RWPE2 (cell line): ENCODE data around the gene TWIST1.

ENCODE experiments used
- ATAC-seq: fragments of 200-7000 bp; cut with Tn5 transposase; 3 replicates; pipeline ENCODE4 v1.9.1; 2021; ENCODE audit warnings: low read depth
- DNase-seq: peaks from one replicate; pipeline ENCODE4 v3.0.0-alpha.2; 2020; ENCODE audit warnings: low spot score
- H3K27ac ChIP-seq: fragments of 450-650 bp; 2 replicates; pipeline ENCODE4 v1.5.1; 2017; ENCODE audit warnings: mild to moderate bottlenecking; ENCODE audit not compliant: poor library complexity, severe bottlenecking
- H3K27me3 ChIP-seq: fragments of 250-450 bp; sonication (Bioruptor Pico); 2 replicates; pipeline ENCODE4 v1.5.1; 2021; ENCODE audit warnings: mild to moderate bottlenecking, moderate library complexity; ENCODE audit not compliant: insufficient read depth, poor library complexity, severe bottlenecking
- H3K36me3 ChIP-seq: fragments of 250-450 bp; sonication (Bioruptor Pico); 2 replicates; pipeline ENCODE4 v1.5.1; 2020; ENCODE audit warnings: low read depth, mild to moderate bottlenecking, moderate library complexity
- H3K4me1 ChIP-seq: fragments of 250-450 bp; sonication (Bioruptor Pico); 2 replicates; pipeline ENCODE4 v1.5.1; 2021; ENCODE audit warnings: mild to moderate bottlenecking, moderate library complexity; ENCODE audit not compliant: insufficient read depth, poor library complexity, severe bottlenecking
- H3K4me3 ChIP-seq: fragments of 250-450 bp; sonication (Bioruptor Pico); 2 replicates; pipeline ENCODE4 v1.5.1; 2021; ENCODE audit warnings: mild to moderate bottlenecking, moderate library complexity; ENCODE audit not compliant: severe bottlenecking
- H3K9me3 ChIP-seq: fragments of 250-450 bp; sonication (Bioruptor Pico); 2 replicates; pipeline ENCODE4 v1.5.1; 2021; ENCODE audit warnings: mild to moderate bottlenecking, moderate library complexity; ENCODE audit not compliant: severe bottlenecking
- TF ChIP-seq, protein P1 (sequence below): fragments of 450-650 bp; IDR thresholded peaks from one replicate; pipeline ENCODE4 v1.5.1; 2017; ENCODE audit warnings: mild to moderate bottlenecking, moderate library complexity; ENCODE audit not compliant: poor library complexity, severe bottlenecking

The TWIST1 gene

DNA sequence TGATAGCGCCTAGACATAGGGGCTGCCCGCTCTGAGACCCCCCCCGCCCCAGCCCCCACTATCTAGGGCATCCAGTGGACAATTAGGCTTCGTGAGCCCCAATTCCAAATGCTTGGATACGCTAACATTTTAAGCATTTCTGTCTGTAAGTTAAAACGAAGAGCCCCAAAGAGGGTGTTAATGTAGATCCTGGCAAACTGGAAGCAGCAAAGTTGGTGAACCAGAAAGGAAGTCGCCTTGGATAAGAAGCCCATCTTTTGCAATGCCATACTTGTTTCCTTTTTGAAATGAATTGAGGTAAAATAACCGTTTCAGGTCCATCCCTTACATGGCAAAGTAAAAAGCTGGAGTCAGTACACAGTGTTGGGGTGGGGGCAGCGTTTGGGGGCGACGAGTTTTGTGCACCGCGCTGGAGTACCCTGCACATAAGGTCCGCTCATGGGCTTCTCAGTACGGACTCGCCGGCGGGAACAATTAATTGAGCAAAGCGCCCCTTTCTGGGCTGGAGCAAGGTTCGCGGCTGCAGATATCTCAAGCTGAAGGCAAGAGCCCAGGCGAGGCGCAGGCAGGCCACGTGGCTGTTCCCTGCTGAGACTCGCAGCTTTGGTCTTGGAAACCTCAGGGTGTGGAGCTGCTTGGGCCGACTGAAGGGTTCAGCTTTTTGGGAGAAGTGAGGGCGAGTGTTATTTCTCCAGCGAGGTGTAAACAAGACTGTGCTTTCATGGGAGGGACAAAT lies 1.4 kb upstream of the TWIST1 start:
- DNase-seq, result no peak
- 0 out of 2 replicates have a peak, but pooled peaks cover 4% of the 10 kb centered on the region for H3K36me3 ChIP-seq
- H3K4me1 ChIP-seq, result peaks cover 13% of the 10 kb centered on the region
- H3K27ac ChIP-seq, result no peak overlapping the region
- no peaks in the 10 kb centered on the region for H3K9me3 ChIP-seq
- H3K27me3 ChIP-seq, result peaks cover 65% of the 10 kb centered on the region
- TF ChIP-seq, protein P1, sequence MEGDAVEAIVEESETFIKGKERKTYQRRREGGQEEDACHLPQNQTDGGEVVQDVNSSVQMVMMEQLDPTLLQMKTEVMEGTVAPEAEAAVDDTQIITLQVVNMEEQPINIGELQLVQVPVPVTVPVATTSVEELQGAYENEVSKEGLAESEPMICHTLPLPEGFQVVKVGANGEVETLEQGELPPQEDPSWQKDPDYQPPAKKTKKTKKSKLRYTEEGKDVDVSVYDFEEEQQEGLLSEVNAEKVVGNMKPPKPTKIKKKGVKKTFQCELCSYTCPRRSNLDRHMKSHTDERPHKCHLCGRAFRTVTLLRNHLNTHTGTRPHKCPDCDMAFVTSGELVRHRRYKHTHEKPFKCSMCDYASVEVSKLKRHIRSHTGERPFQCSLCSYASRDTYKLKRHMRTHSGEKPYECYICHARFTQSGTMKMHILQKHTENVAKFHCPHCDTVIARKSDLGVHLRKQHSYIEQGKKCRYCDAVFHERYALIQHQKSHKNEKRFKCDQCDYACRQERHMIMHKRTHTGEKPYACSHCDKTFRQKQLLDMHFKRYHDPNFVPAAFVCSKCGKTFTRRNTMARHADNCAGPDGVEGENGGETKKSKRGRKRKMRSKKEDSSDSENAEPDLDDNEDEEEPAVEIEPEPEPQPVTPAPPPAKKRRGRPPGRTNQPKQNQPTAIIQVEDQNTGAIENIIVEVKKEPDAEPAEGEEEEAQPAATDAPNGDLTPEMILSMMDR, result no peak
- H3K4me3 ChIP-seq, result no peak overlapping the region
- no peak for ATAC-seq

DNA sequence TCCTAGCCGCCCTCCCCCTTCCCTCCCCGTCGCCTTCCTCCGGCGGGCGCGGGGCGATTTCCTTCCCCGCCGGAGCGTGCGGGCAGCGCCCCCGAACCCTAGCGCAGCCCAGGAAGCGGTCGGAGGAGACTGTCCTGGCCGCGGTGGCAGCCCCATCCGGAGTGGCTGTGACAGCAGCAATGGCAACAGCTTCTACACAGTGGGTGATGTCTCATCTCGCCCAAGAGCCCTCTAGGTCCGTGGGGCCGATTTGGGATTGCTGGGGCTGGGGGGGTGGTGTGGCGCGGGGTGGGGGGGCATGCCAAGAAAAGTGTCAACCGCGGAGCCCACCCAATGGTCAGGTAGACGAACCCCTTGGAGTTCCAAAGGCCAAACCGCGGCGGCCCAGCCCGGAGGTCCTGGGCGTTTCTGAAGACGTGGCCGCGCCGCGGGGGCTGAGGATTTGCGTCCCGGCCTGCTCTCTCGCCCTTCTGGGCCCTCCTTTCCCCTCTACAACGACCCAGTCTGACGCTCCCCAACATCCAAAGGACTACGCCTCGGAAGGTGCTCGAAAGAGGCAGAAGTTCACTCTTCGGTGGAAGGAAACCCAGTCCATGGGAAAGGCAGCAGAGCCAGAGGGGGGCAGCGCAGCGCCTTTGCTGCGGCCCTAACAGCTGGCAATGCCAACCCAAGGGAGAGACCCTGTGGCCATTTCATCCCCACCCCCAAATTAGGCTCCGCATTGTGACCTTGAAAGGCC lies 603 bp upstream of the TWIST1 start:
- Histone ChIP-seq H3K9me3 (no peaks in the 10 kb centered on the region), H3K27me3 (peaks cover 73% of the 10 kb centered on the region), H3K4me1 (peaks cover 14% of the 10 kb centered on the region), H3K27ac (no peak overlapping the region), H3K4me3 (peak overlapping the region; percentile 56), H3K36me3 (0 out of 2 replicates have a peak, but pooled peaks cover 4% of the 10 kb centered on the region)
- ATAC-seq (no peak; the same call in 2 of the 3 replicates), DNase-seq (no peak)
- TF ChIP-seq, protein P1, result no peak

DNA sequence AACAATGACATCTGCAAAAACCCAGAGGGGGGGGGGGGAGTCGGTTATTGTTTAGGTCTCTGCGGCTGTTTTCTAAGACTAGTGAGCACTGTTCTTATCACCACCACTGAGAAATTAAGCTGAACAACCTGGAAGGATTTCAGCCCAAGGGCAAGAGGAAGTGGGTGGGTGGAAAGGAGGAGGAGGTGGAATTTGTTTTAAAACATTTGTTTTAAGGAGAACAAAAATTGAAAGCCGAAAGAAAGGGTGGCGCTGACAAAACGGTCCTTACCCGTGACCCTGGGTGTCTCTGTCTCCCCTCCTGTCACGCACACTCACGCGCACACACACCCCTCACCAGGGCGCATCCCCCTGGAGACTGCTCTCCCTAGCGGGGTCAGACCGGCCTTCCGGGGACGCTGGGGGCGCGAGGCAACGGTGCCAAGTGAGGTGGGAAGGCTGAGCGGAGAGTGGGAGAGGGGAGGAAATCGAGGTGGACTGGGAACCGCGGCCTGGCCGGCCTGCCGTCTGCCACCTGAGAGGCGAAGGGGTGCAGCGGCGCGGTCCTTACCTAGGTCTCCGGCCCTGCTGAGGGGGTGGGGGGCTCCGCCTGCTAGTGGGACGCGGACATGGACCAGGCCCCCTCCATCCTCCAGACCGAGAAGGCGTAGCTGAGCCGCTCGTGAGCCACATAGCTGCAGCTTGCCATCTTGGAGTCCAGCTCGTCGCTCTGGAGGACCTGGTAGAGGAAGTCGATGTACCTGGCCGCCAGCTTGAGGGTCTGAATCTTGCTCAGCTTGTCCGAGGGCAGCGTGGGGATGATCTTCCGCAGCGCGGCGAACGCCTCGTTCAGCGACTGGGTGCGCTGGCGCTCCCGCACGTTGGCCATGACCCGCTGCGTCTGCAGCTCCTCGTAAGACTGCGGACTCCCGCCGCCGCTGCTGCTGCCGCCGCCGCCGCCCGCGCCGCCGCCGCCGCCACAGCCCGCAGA lies 1.0 kb downstream of the TWIST1 start:
- Histone ChIP-seq H3K9me3 (no peaks in the 10 kb centered on the region), H3K27ac (peak overlapping the region; percentile 11), H3K4me3 (peak overlapping the region; percentile 56), H3K27me3 (peaks cover 85% of the 10 kb centered on the region), H3K36me3 (0 out of 2 replicates have a peak, but pooled peaks cover 4% of the 10 kb centered on the region), H3K4me1 (peaks cover 14% of the 10 kb centered on the region)
- TF ChIP-seq, protein P1, result no peak
- ATAC-seq (peak; percentile 30), DNase-seq (no peak)

DNA sequence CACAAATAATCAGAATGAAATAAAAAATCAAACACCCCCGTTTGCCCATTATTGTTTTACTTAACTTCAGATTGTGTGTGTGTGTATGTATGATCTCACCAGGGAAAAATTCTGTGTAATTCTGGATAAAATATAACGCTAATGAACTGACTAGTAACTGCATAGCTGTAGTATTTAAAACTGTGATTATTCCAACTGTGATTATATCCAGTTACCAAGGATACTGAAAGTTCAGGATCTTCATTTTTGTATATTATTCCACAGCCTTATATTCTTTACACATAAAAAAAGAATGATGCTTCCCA lies 2.9 kb downstream of the TWIST1 start:
- H3K36me3 ChIP-seq, result 0 out of 2 replicates have a peak, but pooled peaks cover 4% of the 10 kb centered on the region
- no peak overlapping the region for H3K27ac ChIP-seq

More for the DNA sequence above, 2.9 kb downstream of the TWIST1 start:
- Histone ChIP-seq H3K27me3 (peaks cover 86% of the 10 kb centered on the region), H3K4me3 (peak overlapping the region; percentile 4), H3K9me3 (no peaks in the 10 kb centered on the region), H3K4me1 (peaks cover 14% of the 10 kb centered on the region)
- TF ChIP-seq, protein P1, result no peak
- no peak for ATAC-seq
- no peak for DNase-seq
